ENCODE measurements around the gene AVEN. TPM values are rescaled to one million over a fixed set of nuclear protein-coding genes. Genes with fewer than 3 reads are reported as not detected.
"Not testable (repeated sequence)": the region's sequence is repeated elsewhere in the genome, so short reads cannot be mapped to it uniquely, and the experiment has no call there.

Gene AVEN
- total RNA-seq, 1 donor from 2014 or later, result 51.3 TPM

- H3K27me3 ChIP-seq (ENCODE audit: control insufficient read depth, insufficient read depth, low read length), result no peaks in the 10 kb centered on the region
- no peak for FAIRE-seq
Observed at GRCh38 chr15:33823119-33823518, 215.9 kb downstream of the AVEN start.

GRCh38 chr15:33822479-33822878, 216.5 kb downstream of the AVEN start:
- H3K27me3 ChIP-seq (ENCODE audit: control insufficient read depth, insufficient read depth, low read length), result no peaks in the 10 kb centered on the region

More at GRCh38 chr15:33823119-33823518, 215.9 kb downstream of the AVEN start:
- TF ChIP-seq CTCF (IDR thresholded peaks at IDR 0.05; ENCODE audit: insufficient read depth, low read length, severe bottlenecking), result no peak
- no peaks in the 10 kb centered on the region for H3K36me3 ChIP-seq (ENCODE audit: control insufficient read depth, insufficient read depth, low read length)
- no peak overlapping the region for H3K4me3 ChIP-seq (ENCODE audit: low read depth, low read length)
- no peak for DNase-seq (ENCODE audit: low read depth)

GRCh38 chr15:33819499-33819898, 219.5 kb downstream of the AVEN start:
- not testable (repeated sequence) for H3K4me3 ChIP-seq (ENCODE audit: low read depth, low read length); FAIRE-seq; H3K27me3 ChIP-seq (ENCODE audit: control insufficient read depth, insufficient read depth, low read length); DNase-seq (ENCODE audit: low read depth); H3K36me3 ChIP-seq (ENCODE audit: control insufficient read depth, insufficient read depth, low read length)

More at GRCh38 chr15:33822479-33822878, 216.5 kb downstream of the AVEN start:
- DNase-seq (ENCODE audit: low read depth), result no peak
- FAIRE-seq, result no peak
- H3K36me3 ChIP-seq (ENCODE audit: control insufficient read depth, insufficient read depth, low read length), result no peaks in the 10 kb centered on the region
- H3K4me3 ChIP-seq (ENCODE audit: low read depth, low read length), result no peak overlapping the region
- no peak for TF ChIP-seq CTCF (IDR thresholded peaks at IDR 0.05; ENCODE audit: insufficient read depth, low read length, severe bottlenecking)

Other genes with a start within 250 kb of the AVEN start
- gene CHRM5, start 70.7 kb downstream of the AVEN start, total RNA-seq, result not detected in 2 replicates
- 51.7 and 57.4 TPM in 2 replicates for gene EMC7, start 62.7 kb upstream of the AVEN start, total RNA-seq
- gene PGBD4, start 62.9 kb upstream of the AVEN start, total RNA-seq, result 1.3 and 1.8 TPM in 2 replicates
- 44.0 and 52.1 TPM in 2 replicates for gene KATNBL1, start 170.9 kb upstream of the AVEN start, total RNA-seq
- gene EMC4, start 185.8 kb upstream of the AVEN start, total RNA-seq, result 134 and 213 TPM in 2 replicates

Measured in bronchial epithelial cell (primary cell).